GM18867 (cell line): ENCODE results near the gene CALCR.
A peak's percentile ranks its signal among the peaks of the same experiment; 100 is the strongest.

Source experiments
- ATAC-seq: cut with Tn5 transposase; IDR thresholded peaks from one replicate; pipeline ENCODE4 v1.9.1; 2021; ENCODE audit warnings: mild to moderate bottlenecking, moderate library complexity; ENCODE audit not compliant: unreplicated experiment

The CALCR gene

GRCh38 chr7:93453262-93453661 lies 121.3 kb downstream of the CALCR start:
- no peak for ATAC-seq

- no peak for ATAC-seq
Measured at GRCh38 chr7:93448176-93448575, 126.3 kb downstream of the CALCR start.

- ATAC-seq: no peak
Measured at GRCh38 chr7:93447509-93447908, 127.0 kb downstream of the CALCR start.

GRCh38 chr7:93442478-93443224 lies 131.9 kb downstream of the CALCR start:
- peak; percentile 88 for ATAC-seq

GRCh38 chr7:93435791-93436190 lies 138.7 kb downstream of the CALCR start:
- ATAC-seq: no peak

- ATAC-seq: no peak
Measured at GRCh38 chr7:93432130-93432529, 142.4 kb downstream of the CALCR start.

GRCh38 chr7:93430917-93431588 lies 143.5 kb downstream of the CALCR start:
- no peak for ATAC-seq

GRCh38 chr7:93429563-93429962 lies 145.0 kb downstream of the CALCR start:
- ATAC-seq: no peak

GRCh38 chr7:93427107-93427506 lies 147.4 kb downstream of the CALCR start:
- no peak for ATAC-seq

- no peak for ATAC-seq
Measured at GRCh38 chr7:93426155-93426696, 148.3 kb downstream of the CALCR start.

- ATAC-seq: no peak
Measured at GRCh38 chr7:93414574-93414973, 159.9 kb downstream of the CALCR start.

- no peak for ATAC-seq
Measured at GRCh38 chr7:93409324-93409723, 165.2 kb downstream of the CALCR start.

- no peak for ATAC-seq
Measured at GRCh38 chr7:93407239-93407638, 167.3 kb downstream of the CALCR start.

GRCh38 chr7:93402944-93403343 lies 171.6 kb downstream of the CALCR start:
- no peak for ATAC-seq

GRCh38 chr7:93399642-93400041 lies 174.9 kb downstream of the CALCR start:
- ATAC-seq: no peak

GRCh38 chr7:93392984-93393383 lies 181.5 kb downstream of the CALCR start:
- no peak for ATAC-seq

- no peak for ATAC-seq
Measured at GRCh38 chr7:93390660-93391059, 183.9 kb downstream of the CALCR start.

GRCh38 chr7:93382362-93382761 lies 192.2 kb downstream of the CALCR start:
- no peak for ATAC-seq

GRCh38 chr7:93378131-93378760 lies 196.3 kb downstream of the CALCR start:
- ATAC-seq: peak; percentile 65

- ATAC-seq: peak; percentile 35
Measured at GRCh38 chr7:93375603-93376002, 198.9 kb downstream of the CALCR start.
